Suppressor macrophage treated with lipopolysaccharide for 1 hour (primary cell): Measurements from ENCODE around the gene TM4SF4.
A peak's percentile ranks its signal among the peaks of the same experiment; 100 is the strongest.

ENCODE experiments used
- DNase-seq, 3 donors: peaks; one replicate each; pipeline ENCODE4 v3.0.0-alpha.2; 2020 to 2022

TM4SF4 gene

GRCh38 chr3:149455989-149456388 is 18.5 kb upstream of the TM4SF4 start:
- no peak for DNase-seq

DNA sequence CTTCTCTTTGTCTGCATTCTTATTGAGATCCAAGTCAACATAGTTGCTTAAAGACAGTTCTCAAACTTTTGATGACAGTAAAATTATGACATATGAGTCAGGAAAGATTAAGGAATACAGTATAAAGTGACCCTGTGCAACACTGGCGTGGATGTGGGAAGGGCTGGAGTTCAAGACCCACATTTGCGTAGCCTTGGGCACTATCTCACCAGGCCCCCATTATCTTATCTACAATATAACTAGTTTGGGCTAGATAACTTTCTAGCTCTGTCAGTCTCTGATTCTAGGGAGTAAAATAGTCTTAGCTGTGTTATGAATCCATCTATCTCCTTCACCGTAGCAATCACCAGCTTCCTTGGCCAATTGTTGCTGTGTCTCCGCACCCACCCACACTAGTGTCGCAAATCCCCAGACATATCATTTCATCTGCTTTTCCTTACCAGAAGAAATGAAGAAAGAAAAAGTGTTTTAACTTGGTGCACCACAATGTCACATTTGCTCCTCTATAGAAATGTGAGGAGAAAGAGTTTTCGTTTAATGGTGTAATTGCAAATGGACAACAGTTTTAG is 14.9 kb upstream of the TM4SF4 start:
- no peak for DNase-seq

DNA sequence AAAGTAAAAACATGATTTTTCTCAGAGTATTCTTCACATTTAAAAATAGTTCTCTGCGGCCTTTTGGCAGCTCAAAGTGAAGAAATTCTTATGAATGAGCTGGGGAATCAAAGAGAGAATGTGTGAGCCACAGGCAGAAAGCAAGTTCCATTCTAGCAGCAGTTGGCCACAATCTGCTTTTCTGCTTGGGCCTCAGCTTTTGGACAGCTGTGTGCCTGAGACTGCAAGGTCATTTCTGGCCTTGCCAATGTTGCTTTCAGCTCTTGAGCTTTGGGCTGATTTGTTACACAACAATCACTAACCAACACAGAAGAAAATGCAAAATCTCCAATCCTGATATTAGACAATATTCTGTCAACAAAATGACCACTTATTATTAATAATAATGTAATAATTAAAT is 14.4 kb upstream of the TM4SF4 start:
- no peak for DNase-seq

DNA sequence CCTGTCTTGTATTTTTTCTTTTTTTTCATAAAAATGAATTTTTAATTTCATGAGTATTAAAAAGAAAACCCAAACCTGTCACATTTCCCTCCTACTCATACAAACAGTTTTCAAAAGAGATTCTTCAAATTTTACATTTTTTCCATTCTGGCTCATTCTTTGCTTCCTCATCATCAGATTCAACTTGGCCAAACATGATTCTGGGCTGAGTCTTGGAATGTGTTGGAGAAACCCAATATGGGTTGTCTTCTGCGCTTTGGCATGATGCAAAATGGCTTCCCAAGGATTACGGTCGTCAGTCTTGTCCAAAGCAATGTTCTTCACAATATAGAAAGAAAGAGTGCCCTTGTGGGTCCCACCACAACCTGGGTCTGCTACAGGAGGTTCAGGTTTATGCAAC is 12.4 kb upstream of the TM4SF4 start:
- DNase-seq: no peak

DNA sequence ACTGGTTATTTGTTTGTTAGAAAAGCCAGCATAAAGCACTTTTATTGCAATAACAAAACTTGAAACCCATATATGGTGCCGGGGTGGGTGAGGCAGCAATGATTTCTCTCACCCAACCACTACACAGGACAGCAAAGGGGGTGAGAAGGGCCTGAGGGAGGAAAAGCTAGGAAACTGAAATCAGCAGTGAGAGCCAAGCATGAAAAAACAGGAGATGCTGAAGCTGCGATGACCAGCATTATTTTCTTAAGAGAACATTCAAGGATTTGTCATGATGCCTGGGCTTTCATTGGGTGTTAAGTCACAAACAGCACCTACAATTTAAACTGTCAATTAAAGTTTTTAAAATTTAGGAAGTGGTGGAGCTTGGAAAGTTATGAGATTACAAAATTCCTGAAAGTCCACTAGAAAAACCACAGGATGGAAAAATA is 11.9 kb upstream of the TM4SF4 start:
- DNase-seq: peak; percentile 45 to 64 (median 59)

GRCh38 chr3:149463921-149464320 is 10.6 kb upstream of the TM4SF4 start:
- DNase-seq: no peak

- DNase-seq: peak; percentile 17 to 33 (median 28)
Measured at GRCh38 chr3:149464542-149465328, 9.8 kb upstream of the TM4SF4 start.

DNA sequence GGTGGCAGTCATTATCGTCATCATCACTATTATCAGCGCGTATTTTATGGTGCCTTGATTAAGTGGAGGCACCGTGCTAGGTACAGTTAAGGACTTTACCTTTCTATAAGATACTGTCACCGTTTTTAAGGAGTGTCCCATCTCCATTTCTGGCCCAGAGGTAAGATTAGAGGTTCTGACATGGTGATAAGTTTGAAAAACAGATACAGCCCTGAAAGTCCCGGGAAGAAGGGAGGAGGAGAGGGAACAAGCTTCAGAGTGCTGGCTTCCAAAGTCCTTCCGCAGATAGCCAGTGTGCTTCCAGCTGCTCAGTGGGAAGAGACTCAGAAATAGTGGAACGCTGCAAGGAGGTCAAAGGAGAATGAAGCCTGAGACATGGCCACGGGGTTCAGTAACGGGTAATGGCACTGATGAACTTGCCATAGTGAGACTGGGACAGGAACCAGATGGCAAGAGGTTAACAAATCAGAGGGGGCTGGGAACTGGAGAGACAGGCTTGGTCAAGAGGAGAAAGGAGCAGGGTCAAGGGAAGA is 9.1 kb upstream of the TM4SF4 start:
- DNase-seq: no peak

DNA sequence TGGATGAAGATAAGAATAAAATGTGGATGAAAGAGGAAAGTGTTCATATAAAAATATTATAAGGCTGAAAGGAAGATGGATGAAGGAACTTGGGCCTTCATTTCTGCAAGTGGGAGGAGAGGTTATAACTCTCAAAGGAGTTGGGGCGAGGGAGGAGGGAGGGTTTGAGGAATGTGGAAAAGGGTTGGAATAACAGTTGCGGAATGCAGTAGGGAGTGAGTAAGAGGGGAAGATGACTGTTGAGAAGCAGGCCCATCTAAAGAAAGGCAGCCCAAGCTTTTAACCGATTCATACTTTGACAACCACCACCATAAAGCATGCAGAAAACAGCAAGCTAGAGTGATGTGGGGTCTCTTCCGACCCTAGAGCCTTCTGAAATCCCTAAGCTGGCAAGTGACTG is 8.3 kb upstream of the TM4SF4 start:
- no peak for DNase-seq

DNA sequence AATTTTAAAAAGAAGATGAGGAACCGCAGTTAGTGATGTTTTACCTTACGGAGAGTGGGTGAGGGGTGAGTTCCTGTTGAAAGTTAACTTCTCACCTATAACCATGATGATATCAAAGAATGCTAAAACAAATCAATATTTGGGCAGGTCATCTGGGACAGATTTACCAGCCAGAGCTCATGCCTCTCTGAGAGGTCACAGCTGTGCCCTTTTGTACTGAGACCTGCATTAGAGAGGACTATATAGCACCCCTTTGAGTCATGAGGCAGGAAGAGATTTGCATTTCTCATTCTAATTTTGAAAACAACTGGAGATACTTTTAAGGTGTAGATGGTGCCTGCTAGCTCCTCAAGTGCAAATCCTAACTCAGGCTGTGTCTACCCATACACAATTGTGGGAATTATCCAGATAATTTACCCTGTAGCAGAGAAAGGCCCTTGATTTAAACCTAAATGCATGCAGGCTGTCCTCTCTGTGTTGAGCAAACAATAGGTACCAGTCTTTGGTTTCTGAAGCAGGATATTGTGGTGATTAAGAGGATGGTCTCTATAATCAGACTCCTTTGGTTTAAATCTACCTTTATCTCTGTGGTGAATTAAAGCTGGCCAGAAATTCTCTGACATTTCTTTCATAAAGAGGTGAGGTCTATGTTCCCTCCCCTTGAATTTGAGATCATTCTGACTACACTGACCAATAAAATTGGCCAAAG is 5.8 kb upstream of the TM4SF4 start:
- DNase-seq: no peak

- DNase-seq: no peak
Measured at GRCh38 chr3:149470381-149470780, 4.1 kb upstream of the TM4SF4 start.

GRCh38 chr3:149472030-149472797 is 2.3 kb upstream of the TM4SF4 start:
- no peak for DNase-seq

- peak; percentile 45 to 65 (median 63) for DNase-seq
Measured at GRCh38 chr3:149473357-149474249, 894 bp upstream of the TM4SF4 start.

DNA sequence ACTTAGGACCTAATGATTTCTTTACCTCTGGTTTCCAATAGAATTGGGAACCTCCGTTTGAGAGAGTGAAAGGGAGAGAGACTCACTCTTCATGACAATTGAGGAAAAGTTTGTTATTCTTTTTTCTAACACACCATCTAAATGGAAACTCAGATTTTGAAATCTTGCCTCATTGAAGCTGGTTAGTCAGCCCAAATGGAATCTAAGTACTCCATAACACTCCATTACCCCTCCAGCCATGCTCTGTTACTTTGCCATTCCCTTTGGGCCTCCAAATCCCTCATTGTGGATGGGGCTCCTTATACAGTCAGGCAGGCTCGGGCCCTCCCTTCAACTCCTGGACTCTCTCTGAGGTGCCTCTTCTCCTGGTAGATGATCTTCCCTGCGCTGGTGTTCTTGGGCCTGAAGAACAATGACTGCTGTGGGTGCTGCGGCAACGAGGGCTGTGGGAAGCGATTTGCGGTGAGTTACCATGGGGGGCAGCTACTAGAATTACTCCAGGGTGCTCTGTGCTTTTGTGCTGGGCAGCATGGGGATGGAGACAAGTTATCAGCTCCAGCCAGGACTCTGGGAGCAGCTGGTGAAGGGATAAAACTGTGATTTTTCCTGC is 1.1 kb downstream of the TM4SF4 start:
- no peak for DNase-seq

DNA sequence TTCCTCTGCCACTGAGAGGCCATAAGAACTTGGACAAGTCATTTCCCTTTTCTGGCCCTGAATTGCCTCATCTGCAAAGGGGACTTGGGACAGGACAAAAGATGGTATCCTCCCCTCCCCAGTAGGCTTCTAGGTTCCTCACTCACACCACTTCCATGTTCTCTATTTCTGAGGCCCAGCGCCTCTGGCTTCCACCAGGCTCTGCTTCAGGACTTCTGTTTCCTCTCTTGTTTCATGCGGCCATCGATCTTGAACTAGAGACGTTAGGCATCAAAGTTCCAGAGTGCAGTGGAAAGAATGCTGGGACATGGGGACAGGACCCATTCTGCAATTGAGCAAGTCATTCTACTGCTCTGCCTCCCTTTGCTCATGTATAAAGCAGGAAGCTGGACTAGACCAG is 1.7 kb downstream of the TM4SF4 start:
- peak; percentile 35 to 57 (median 41) for DNase-seq

DNA sequence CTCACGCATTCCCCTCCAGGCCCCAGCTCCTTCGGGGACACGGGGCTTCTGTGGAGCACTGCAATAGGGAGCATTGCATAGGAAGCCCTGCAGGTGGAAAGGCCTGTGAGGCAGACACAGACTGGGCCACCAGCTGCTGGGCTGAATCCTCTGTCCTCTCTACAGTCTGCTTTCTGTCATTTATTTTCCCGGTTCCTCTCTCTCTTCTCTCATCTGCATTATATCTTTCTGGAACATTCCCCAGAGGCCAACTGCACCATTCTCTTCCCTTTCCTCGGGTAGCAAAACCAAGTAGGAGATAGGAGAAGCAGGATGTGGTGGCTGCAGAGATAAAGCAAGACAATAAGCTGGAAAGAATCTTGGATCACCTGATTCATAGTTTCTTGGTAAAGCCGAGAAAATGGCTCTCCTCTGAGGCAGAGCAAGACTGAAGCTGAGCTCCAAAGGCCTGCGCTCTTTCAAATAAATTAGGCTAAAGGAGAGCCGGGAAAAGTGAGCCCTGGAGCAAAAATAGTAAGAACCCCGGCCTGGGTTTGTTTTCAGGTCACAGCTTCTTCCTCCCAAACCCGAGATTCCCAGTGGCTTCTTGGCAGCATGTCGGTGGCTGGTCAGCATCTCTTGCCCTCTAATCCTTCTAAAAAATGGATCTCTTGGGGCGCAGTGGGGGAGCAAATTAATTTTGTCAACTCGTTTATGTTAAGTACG is 5.3 kb downstream of the TM4SF4 start:
- DNase-seq: no peak

DNA sequence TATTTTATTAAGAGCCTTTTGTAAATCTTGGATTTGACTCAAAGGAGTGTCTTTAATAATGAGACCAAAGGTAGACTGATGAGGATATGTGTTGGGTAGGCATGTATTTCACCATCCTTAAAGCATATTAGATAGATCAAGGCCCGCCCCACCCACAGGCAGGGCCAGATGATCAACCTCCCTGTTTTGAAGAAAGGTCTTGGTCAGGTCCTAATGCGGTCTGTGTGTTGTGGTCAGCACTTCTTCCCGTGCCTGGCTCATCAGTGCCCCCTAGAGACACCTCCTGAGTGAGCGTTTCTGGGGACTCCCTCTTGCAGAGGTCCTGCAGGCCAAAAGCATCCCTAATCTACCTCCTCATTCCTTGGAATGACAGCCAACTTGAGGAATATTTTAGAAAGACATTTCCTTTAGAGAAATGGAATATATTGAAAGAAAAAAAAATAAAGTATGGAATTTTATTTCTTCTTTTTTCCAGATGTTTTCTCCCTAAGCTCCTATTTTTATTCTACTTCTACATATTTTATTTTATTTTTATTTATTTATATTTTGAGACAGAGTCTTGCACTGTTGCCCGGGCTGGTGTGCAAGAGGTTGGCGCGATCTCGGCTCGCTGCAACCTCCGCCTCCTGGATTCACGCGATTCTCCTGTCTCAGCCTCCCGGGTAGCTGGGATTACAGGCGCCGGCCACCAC is 6.0 kb downstream of the TM4SF4 start:
- peak; percentile 73 to 84 (median 82) for DNase-seq

DNA sequence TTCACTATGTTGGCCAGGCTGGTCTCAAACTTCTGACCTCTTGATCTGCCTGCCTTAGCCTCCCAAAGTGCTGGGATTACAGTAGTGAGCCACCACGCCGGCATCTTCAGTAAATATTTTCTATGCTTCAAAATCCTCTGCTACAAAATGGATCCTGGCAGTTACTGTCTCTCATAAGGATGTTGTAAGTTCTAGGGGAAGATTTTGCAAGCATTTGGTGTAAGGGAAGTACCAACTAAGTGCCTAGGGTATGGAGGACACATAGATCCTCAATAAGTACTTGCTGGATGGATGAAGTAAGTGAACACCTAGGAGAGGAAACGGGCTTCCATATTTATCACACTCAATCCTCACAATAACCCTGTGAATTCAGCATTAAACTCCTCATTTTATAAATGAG is 6.6 kb downstream of the TM4SF4 start:
- DNase-seq: peak in 1 of 3 donors; percentile 25

- DNase-seq: no peak
Measured at GRCh38 chr3:149481491-149481890, 7.0 kb downstream of the TM4SF4 start.

- no peak for DNase-seq
Measured at GRCh38 chr3:149486726-149487125, 12.2 kb downstream of the TM4SF4 start.
